Fibroblast of villous mesenchyme (primary cell): ENCODE data around the gene THY1. TPM values are rescaled to one million over a fixed set of nuclear protein-coding genes. Genes with fewer than 3 reads are reported as not detected.

Experiments used
- DNase-seq: peaks from one replicate; pipeline ENCODE4 v3.0.0-alpha.2; 2010; ENCODE audit warnings: low read depth
- H3K4me3 ChIP-seq: 2 replicates; pipeline ENCODE4 v1.5.1; 2011; ENCODE audit warnings: low read depth, mild to moderate bottlenecking, low read length
- CTCF ChIP-seq: IDR thresholded peaks from 2 replicates; pipeline ENCODE4 v1.5.1; 2012; ENCODE audit warnings: low read depth, mild to moderate bottlenecking, low read length; ENCODE audit not compliant: insufficient read depth
- total RNA-seq: library from RNA; depleted of rRNA; stranded (reverse); fragments of >200 nt; gene quantifications from 2 replicates; pipeline ENCODE4 v1.2.3, GENCODE V29; 2012

Gene THY1
- total RNA-seq, 1 donor, result 194 TPM

GRCh38 chr11:119450590-119451326 lies 27.8 kb upstream of the THY1 start:
- H3K4me3 ChIP-seq, result no peak overlapping the region
- TF ChIP-seq CTCF, result no peak
- DNase-seq, result peak; percentile 26

DNA sequence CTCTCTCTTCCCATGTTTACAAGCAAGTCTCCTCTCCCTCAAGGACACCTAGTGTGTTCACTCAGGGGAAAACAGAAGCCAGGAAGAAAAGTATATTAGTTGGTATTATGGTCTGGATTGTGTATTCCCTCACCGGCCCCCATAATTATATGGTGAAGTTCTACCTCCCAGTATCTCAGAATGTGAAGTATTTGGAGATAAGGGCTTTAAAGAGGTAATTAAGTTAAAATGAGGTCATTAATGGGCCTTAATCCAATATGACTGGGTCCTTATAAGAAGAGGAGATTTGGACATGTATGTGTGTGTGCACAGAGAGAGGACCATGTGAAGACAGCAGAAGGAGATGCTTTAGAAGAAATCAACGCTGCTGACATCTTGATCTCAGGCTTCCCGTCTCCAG lies 26.5 kb upstream of the THY1 start:
- no peak for DNase-seq
- no peak overlapping the region for H3K4me3 ChIP-seq
- no peak for TF ChIP-seq CTCF

- DNase-seq, result no peak
- no peak overlapping the region for H3K4me3 ChIP-seq
- TF ChIP-seq CTCF, result no peak
Observed at GRCh38 chr11:119448380-119448779, 25.4 kb upstream of the THY1 start.

- DNase-seq, result no peak
- no peak for TF ChIP-seq CTCF
- H3K4me3 ChIP-seq, result no peak overlapping the region
Observed at GRCh38 chr11:119447664-119448242, 24.8 kb upstream of the THY1 start.

GRCh38 chr11:119446871-119447663 lies 24.1 kb upstream of the THY1 start:
- no peak for DNase-seq
- no peak for TF ChIP-seq CTCF
- H3K4me3 ChIP-seq, result no peak overlapping the region

- no peak for TF ChIP-seq CTCF
- H3K4me3 ChIP-seq, result no peak overlapping the region
- DNase-seq, result no peak
Observed at GRCh38 chr11:119446434-119446833, 23.5 kb upstream of the THY1 start.
